HG03571 (cell line): ENCODE measurements around the gene DMTF1.
"Not testable (repeated sequence)": the region's sequence is repeated elsewhere in the genome, so short reads cannot be mapped to it uniquely, and the experiment has no call there.

Experiments used
- ATAC-seq: cut with Tn5 transposase; IDR thresholded peaks from one replicate; pipeline ENCODE4 v1.9.1; 2021; ENCODE audit not compliant: unreplicated experiment

The DMTF1 gene

DNA sequence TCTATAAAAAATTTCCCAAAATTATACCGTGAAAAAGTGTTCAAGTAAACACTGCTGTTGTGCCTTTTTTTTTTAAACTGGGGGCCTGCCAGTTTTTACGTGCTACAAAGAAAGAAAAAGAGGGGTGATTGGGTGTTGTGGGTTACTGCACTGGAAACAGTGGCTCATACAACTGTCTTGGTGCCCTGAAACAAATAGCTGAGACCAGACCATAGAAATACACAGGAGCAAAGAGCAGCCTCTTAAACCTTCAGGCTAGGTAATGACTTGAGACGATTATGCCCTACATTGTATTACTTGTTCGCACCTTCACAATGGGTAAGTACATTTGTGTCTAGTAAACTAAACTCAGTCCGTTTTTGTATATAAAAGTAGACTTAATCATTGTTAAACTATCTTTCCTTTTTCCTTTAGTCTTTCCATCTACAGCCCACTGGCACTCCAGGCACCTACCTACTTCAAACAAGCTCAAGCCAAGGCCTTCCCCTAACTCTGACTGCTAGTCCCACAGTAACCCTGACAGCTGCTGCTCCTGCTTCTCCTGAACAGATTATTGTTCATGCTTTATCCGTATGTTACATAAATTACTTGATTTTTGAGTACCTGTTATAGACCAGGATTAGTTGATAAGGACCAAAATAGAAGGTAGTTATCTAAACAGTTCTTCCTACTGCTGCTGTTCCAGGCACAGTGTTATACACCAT, 40.7 kb downstream of the DMTF1 start:
- no peak for ATAC-seq

- no peak for ATAC-seq
These were observed 41.7 kb downstream of the DMTF1 start for GRCh38 chr7:87193912-87194311.

- ATAC-seq = no peak
These were observed 47.0 kb downstream of the DMTF1 start for GRCh38 chr7:87199241-87199640.

DNA sequence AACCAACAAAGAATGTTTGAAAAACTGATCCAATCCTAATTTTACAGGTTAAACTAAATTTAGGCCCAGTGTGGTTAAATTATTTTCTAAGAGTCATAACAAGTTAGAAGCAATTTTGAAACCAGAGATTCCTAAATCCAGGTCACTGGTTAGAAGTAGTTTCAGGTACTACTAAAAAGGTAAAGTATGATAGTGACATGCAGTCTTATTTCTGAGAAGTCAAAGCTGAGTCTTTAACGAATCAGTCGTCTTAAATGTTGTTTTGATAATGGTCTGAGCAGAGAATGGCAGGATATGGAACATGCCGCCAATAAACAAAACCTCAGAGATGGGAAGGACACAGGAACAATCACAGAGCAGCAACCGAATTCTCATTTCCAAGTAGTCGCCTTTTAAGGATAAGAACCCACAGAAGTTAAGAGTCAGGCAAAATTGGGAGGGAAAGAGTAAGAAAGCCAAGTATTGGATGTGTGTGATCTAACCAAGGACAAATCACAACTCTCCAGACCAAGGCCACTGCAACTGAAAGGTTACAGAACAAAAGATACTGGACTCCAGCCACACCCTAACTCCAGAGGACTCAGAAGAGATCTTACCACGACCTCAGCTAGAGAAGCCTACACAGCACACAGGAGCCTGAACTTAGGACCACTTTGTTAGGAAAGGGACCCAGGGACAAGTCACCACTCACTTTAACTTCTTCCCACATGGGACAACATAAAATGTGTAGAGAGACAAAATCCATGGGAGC, 47.6 kb downstream of the DMTF1 start:
- no peak for ATAC-seq

- no peak for ATAC-seq
These were observed 50.0 kb downstream of the DMTF1 start for GRCh38 chr7:87202208-87202607.

DNA sequence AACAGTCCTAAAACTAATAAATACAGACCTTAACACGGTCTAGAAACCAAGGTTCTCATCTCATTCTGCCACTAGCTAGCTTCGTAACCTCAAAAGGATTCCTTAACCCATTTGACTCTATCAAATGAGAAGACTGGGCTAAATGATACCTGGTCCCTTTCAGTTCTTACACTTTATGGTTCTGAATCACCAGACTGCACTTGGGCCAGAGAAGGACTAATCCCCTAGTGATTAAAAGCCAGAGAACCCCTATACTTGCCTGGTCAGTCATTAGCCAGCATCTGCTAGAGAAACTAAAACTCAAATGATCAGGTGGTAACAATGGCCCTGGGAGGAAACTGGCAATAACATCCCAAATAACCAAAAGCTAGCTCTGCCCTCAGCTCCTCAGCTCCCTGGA, 50.5 kb downstream of the DMTF1 start:
- peak; percentile 36 for ATAC-seq

- not testable (repeated sequence) for ATAC-seq
These were observed 51.7 kb downstream of the DMTF1 start for GRCh38 chr7:87203929-87204328.

GRCh38 chr7:87204933-87205332, 52.7 kb downstream of the DMTF1 start:
- no peak for ATAC-seq

DNA sequence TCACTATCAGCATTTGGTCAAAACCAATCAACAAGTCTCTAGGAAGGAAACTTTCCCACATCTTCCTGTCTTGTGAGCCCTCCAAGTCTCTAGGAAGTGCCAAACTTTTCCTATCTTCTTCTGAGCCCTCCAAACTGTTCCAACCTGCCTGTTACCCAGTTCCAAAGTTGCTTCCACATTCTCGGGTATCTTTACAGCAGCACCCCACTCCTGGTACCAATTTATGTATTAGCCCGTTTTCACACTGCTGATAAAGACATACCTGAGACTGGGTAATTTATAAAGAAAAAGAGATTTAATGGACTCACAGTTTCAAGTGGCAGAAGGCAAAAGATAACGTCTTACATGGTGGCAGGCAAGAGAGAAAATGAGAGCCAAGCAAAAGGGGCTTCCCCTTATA, 53.4 kb downstream of the DMTF1 start:
- ATAC-seq = not testable (repeated sequence)

DNA sequence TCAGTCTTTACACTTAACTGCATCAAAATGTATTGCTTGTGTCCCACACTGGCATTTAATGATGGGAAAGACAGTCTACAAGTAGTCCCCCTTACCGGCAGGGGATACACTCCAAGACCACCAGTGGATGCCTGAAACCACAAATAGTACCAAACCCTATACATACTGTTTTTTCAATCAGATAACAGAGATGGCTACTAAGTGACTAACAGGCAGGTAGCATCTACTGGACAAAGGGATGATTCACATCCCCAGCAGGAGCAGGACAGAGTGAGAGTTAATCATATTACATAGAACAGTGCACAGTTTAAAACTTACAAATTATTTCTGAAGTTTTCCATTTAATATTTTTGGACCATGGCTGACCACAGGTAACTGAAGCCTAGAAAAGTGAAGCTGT, 54.1 kb downstream of the DMTF1 start:
- ATAC-seq = no peak

DNA sequence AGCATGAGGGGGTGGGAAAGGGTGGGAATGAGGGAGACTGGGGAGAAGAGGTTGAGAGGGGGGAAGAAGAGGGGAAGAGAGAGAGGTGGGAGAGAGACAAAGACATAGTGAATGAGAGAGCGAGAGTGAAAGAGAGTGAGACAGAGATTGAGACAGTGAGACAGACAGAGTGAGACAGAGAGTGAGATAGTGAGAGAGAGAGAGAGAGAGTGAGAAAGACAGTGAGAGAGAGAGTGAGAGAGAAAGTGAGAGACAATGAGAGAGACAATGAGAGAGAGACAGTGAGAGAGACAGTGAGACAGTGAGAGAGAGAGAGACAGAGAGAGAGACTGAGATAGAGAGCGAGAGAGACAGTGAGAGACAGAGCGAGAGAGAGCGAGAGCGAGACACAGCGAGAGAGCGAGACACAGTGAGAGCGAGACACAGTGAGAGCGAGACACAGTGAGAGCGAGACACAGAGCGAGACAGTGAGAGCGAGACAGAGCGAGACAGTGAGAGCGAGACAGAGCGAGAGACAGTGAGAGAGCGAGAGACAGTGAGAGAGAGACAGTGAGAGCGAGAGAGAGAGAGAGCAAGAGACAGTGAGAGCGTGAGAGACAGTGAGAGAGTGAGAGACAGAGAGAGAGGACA, 57.2 kb downstream of the DMTF1 start:
- ATAC-seq = no peak

DNA sequence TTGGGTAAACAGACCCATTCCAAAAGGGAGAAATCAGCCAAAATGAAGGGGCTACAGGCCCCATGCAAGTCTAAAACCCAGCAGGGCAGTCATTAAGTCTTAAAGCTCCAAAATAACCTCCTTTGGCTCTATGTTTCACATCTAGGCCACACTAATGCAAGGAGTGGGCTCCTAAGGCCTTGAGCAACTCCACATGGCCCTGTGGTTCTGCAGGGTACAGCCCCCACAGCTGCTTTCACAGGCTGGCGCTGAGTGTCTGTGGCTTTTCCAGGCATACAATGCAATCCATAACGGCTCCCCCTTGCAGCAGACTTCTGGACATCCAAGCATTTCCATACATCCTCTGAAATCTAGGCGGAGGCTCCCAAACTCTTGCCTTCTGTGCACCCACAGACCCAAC, 58.3 kb downstream of the DMTF1 start:
- no peak for ATAC-seq

DNA sequence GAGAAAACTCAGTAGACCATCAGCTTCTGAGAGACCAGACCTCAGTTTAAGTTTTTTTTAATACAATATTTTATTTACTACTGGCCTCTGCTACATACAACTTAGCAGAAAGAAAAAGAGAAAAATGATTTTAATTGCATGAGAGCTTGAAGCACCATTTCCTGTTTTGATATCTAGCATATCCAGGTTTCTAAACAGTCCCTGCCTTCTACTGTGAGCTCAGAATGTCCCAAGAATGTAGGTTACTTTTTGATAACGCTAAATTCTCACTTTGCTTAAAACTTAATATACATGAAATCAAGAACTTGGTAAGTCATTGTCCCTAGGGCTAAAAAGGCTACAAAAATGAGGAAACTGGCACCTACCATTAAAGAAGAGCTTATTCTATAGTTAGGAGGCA, 60.2 kb downstream of the DMTF1 start:
- no peak for ATAC-seq

DNA sequence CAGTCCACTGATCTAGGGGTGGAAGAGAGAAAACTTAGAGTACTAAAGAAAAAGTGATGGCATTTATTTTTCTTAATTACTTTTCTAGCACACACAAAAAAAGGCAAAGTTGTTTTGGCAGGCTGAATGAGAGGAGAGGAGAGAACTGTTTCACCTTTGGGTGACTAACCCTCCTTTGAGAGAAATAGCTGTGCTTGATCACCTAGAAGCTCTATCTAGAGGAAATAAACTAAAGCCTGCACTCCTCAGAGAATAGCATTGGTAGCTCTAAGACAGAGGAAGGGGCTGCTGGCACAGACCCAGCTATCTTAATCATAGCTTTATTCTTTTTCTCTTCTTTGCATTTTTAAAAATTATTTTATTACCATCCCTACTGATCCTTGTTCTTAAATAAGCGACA, 61.0 kb downstream of the DMTF1 start:
- no peak for ATAC-seq

- no peak for ATAC-seq
These were observed 61.6 kb downstream of the DMTF1 start for GRCh38 chr7:87213811-87214210.

GRCh38 chr7:87215046-87215445, 62.8 kb downstream of the DMTF1 start:
- no peak for ATAC-seq

DNA sequence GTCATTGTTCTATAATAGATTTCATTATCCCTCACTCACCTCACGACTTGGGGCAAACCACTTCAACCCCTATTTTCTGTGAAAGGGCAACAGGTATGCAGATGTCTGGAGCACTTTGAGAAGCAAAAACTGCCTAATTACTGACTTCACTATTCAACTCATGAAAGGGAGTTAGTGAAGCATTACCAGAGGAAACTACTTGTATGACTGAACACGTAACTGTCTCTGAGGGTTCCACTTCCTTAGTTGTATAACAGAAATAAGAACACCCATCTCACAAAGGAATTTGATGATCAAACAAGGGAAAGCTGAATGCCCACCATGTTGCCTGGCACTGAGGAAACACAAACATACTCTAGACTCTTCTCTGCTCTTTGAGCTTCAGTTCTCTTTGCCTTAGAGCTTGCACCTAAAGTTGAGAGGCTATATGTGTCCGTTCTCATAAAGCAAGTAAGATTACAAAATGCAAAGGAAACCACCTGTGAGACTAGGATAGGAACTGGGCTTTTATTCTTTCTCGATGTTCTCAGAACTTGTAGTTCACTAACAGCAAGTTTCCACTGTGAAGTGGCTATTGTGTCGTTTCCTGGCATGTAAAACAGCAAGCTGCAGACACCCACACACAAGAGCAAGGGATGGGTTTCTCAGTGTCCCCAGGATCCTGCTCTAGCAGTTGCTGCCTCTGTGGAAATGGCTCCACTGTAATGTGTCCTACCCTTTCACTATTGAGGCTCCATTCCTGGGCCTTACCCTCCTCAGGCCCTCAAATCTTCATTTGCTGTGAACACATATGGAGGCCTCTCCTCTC, 64.7 kb downstream of the DMTF1 start:
- ATAC-seq = peak; percentile 59

- no peak for ATAC-seq
These were observed 65.9 kb downstream of the DMTF1 start for GRCh38 chr7:87217983-87218653.

- no peak for ATAC-seq
These were observed 66.7 kb downstream of the DMTF1 start for GRCh38 chr7:87218796-87219544.

DNA sequence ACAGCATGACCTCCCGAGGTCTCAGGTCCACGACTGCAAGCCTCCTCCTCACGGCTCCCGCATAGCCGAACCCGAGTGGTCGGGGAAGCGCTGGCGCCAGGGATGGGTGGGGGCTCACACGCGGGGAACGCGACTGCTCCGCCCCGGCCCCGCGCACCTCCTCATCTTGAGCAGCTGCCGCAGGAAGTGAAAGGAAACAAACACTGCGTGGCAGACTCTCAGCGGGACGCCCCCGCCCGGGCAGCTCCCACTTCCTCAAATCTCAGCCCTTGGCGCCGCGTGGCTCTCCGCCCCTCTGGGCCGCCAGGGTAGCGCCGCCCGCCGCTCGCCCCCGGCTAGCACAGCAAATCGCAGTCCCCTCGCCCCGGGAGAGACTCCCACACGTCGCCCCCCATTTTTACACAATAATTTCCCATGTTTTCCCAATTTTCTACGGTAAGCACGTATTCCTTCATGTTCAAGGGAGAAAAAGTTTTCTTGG, 67.3 kb downstream of the DMTF1 start, which contains the start of gene TMEM243:
TMEM243 (minus strand) TSS at position 188 of the 481 bp plus-strand sequence. CDS start 229 bp downstream, outside the sequence.
- peak; percentile 43 for ATAC-seq
